ENCODE data around the gene BMPR1A.
"Not testable (repeated sequence)": the region's sequence is repeated elsewhere in the genome, so short reads cannot be mapped to it uniquely, and the experiment has no call there.

GRCh38 chr10:86853582-86853981 lies 97.2 kb downstream of the BMPR1A start:
- not testable (repeated sequence) for TF ChIP-seq CTCF (IDR thresholded peaks at IDR 0.05); ZFX (IDR thresholded peaks at IDR 0.05; ENCODE audit: borderline replicate concordance)
